Measurements from ENCODE around the gene MPP3.

DNA sequence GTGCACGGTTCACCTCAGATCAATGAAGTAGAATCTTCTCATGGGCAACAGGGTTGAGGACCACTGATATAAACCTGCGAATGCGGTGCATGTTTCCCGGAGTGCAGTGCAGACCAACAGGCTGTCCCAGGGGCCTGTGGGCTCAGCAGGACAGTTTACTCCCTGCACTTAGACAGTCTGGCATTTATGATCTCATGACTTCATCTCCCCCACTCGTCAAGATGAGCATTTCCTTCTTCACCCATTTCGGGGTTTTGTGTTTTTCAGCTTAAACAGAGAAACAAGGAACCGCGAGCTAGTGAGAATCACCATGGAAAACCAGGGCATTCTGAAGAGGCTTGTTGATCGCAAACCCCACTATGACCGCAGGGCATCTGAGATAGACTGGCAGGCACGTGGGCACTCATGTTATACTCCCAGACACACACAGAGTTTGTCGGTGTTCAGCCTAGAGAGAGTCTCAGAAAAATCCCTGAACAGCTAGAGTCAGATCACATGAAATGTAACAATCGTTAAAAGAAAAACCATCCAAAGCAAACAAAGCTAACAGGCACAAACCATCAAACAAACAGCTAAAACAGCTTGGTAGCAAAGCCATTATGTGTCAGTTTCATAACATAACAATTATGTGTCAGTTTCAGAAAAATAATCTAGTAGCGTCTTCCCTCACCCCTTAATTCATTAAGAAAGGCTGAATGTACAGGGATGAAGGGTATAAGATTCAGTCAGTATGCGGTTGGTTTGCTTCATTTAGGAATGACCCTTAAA is 49.8 kb downstream of the MPP3 start:
- TF ChIP-seq, protein P1, sequence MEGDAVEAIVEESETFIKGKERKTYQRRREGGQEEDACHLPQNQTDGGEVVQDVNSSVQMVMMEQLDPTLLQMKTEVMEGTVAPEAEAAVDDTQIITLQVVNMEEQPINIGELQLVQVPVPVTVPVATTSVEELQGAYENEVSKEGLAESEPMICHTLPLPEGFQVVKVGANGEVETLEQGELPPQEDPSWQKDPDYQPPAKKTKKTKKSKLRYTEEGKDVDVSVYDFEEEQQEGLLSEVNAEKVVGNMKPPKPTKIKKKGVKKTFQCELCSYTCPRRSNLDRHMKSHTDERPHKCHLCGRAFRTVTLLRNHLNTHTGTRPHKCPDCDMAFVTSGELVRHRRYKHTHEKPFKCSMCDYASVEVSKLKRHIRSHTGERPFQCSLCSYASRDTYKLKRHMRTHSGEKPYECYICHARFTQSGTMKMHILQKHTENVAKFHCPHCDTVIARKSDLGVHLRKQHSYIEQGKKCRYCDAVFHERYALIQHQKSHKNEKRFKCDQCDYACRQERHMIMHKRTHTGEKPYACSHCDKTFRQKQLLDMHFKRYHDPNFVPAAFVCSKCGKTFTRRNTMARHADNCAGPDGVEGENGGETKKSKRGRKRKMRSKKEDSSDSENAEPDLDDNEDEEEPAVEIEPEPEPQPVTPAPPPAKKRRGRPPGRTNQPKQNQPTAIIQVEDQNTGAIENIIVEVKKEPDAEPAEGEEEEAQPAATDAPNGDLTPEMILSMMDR (conservative IDR thresholded peaks at IDR 0.05; ENCODE audit: low read length): no peak
- no peak for TF ChIP-seq EZH2phosphoT487 (IDR thresholded peaks at IDR 0.05; ENCODE audit: borderline replicate concordance, low read depth, low read length)
